ENCODE results near the gene GMPPB.
"Not testable (repeated sequence)": the region's sequence is repeated elsewhere in the genome, so short reads cannot be mapped to it uniquely, and the experiment has no call there.

- TF ChIP-seq CTCF, EP300 (IDR thresholded peaks at IDR 0.05): not testable (repeated sequence)
Observed at GRCh38 chr3:49748874-49749273, 25.1 kb upstream of the GMPPB start.

Data from sigmoid colon (tissue), 4 donors.